Loucy (cell line): ENCODE measurements around the gene FFAR4.

Experiments
- H2AFZ ChIP-seq: fragments of 200-600 bp; sonication (generic); 2 replicates; pipeline ENCODE4 v1.6.0; 2016; ENCODE audit warnings: antibody characterized with exemption, mild to moderate bottlenecking, low read length, moderate library complexity
- H3F3A ChIP-seq: fragments of 200-600 bp; 2 replicates; pipeline ENCODE4 v1.6.0; 2016; ENCODE audit warnings: antibody characterized with exemption, low read depth, mild to moderate bottlenecking
- H3K27me3 ChIP-seq: fragments of 200-600 bp; sonication (generic); 2 replicates; pipeline ENCODE4 v1.6.1; 2014; ENCODE audit warnings: low read length, mild to moderate bottlenecking; ENCODE audit not compliant: insufficient read depth, poor library complexity, severe bottlenecking
- H3K36me3 ChIP-seq: fragments of 200-600 bp; sonication (generic); 2 replicates; pipeline ENCODE4 v1.6.1; 2016; ENCODE audit warnings: low read length; ENCODE audit not compliant: insufficient read depth
- H3K4me1 ChIP-seq: fragments of 200-600 bp; sonication (generic); 2 replicates; pipeline ENCODE4 v1.5.1; 2014; ENCODE audit warnings: low read length, mild to moderate bottlenecking; ENCODE audit not compliant: insufficient read depth, poor library complexity, severe bottlenecking
- H3K4me2 ChIP-seq: fragments of 200-600 bp; sonication (generic); 2 replicates; pipeline ENCODE4 v1.6.0; 2014; ENCODE audit warnings: antibody characterized with exemption, low read length, low read depth, mild to moderate bottlenecking; ENCODE audit not compliant: poor library complexity, severe bottlenecking
- H3K4me3 ChIP-seq: fragments of 200-600 bp; sonication (generic); 2 replicates; pipeline ENCODE4 v1.5.1; 2014; ENCODE audit warnings: low read length, mild to moderate bottlenecking, mixed read lengths; ENCODE audit not compliant: poor library complexity, severe bottlenecking
- H3K79me2 ChIP-seq: fragments of 200-600 bp; sonication (generic); 2 replicates; pipeline ENCODE4 v1.6.1; 2014; ENCODE audit warnings: low read length; ENCODE audit not compliant: insufficient read depth
- H3K9ac ChIP-seq: fragments of 200-600 bp; sonication (generic); 2 replicates; pipeline ENCODE4 v1.6.0; 2014; ENCODE audit warnings: mild to moderate bottlenecking, low read depth, low read length, moderate library complexity; ENCODE audit not compliant: poor library complexity, severe bottlenecking
- H3K9me2 ChIP-seq: fragments of 200-600 bp; sonication (generic); replicated peaks from 2 replicates; pipeline ENCODE4 v1.6.1; 2016; ENCODE audit warnings: low read depth, low read length, mixed read lengths
- H3K9me3 ChIP-seq: fragments of 200-600 bp; sonication (generic); 2 replicates; pipeline ENCODE4 v1.6.1; 2014; ENCODE audit warnings: mild to moderate bottlenecking, antibody characterized with exemption, low read length, low read depth; ENCODE audit not compliant: insufficient read depth
- H4K20me1 ChIP-seq: fragments of 200-600 bp; sonication (generic); 2 replicates; pipeline ENCODE4 v1.6.0; 2014; ENCODE audit warnings: antibody characterized with exemption, low read length, mild to moderate bottlenecking; ENCODE audit not compliant: insufficient read depth, poor library complexity, severe bottlenecking
- CTCF ChIP-seq: fragments of 200-600 bp; sonication (generic); conservative IDR thresholded peaks from 2 replicates; pipeline ENCODE4 v1.5.1; 2014; ENCODE audit warnings: mild to moderate bottlenecking, antibody characterized with exemption, low read length
- EZH2phosphoT487 ChIP-seq: fragments of 200-600 bp; IDR thresholded peaks from 2 replicates; pipeline ENCODE4 v1.6.1; 2018; ENCODE audit warnings: antibody characterized with exemption, mild to moderate bottlenecking, moderate library complexity, borderline replicate concordance

FFAR4 gene

GRCh38 chr10:93554760-93555432 lies 11.6 kb upstream of the FFAR4 start:
- H3K4me1 ChIP-seq: no peaks in the 10 kb centered on the region
- no peaks in the 10 kb centered on the region for H3K27me3 ChIP-seq
- H3K9ac ChIP-seq: no peak overlapping the region
- no peaks in the 10 kb centered on the region for H3K79me2 ChIP-seq
- no peak overlapping the region for H3K4me2 ChIP-seq
- H3K4me3 ChIP-seq: no peak overlapping the region
- H3K9me2 ChIP-seq: no peaks in the 10 kb centered on the region
- H3K9me3 ChIP-seq: no peaks in the 10 kb centered on the region
- no peaks in the 10 kb centered on the region for H3F3A ChIP-seq
- H4K20me1 ChIP-seq: no peaks in the 10 kb centered on the region
- H2AFZ ChIP-seq: no peak overlapping the region
- TF ChIP-seq CTCF (peak; percentile 82), EZH2phosphoT487 (no peak)
- H3K36me3 ChIP-seq: no peaks in the 10 kb centered on the region

- Histone ChIP-seq H3K9me3 (no peaks in the 10 kb centered on the region), H3K4me2 (no peak overlapping the region), H3K4me1 (no peaks in the 10 kb centered on the region), H3K36me3 (no peaks in the 10 kb centered on the region), H3K9me2 (no peaks in the 10 kb centered on the region), H3K27me3 (no peaks in the 10 kb centered on the region), H3K9ac (no peak overlapping the region), H2AFZ (no peak overlapping the region), H4K20me1 (no peaks in the 10 kb centered on the region), H3K4me3 (no peak overlapping the region), H3F3A (no peaks in the 10 kb centered on the region), H3K79me2 (no peaks in the 10 kb centered on the region)
- no peak for TF ChIP-seq CTCF
- no peak for TF ChIP-seq EZH2phosphoT487
Measured at GRCh38 chr10:93559490-93559889, 7.0 kb upstream of the FFAR4 start.

GRCh38 chr10:93560541-93560940 lies 5.9 kb upstream of the FFAR4 start:
- H3F3A ChIP-seq: no peaks in the 10 kb centered on the region
- H3K9ac ChIP-seq: no peak overlapping the region
- H2AFZ ChIP-seq: no peak overlapping the region
- no peak overlapping the region for H3K4me3 ChIP-seq
- no peaks in the 10 kb centered on the region for H4K20me1 ChIP-seq
- H3K27me3 ChIP-seq: no peaks in the 10 kb centered on the region
- no peaks in the 10 kb centered on the region for H3K79me2 ChIP-seq
- no peak overlapping the region for H3K4me2 ChIP-seq
- no peaks in the 10 kb centered on the region for H3K36me3 ChIP-seq
- H3K9me2 ChIP-seq: no peaks in the 10 kb centered on the region
- TF ChIP-seq EZH2phosphoT487 (no peak), CTCF (no peak)
- H3K9me3 ChIP-seq: no peaks in the 10 kb centered on the region
- H3K4me1 ChIP-seq: no peaks in the 10 kb centered on the region
